ENCODE data around the gene RGS3. TPM values are rescaled to one million over a fixed set of nuclear protein-coding genes. Genes with fewer than 3 reads are reported as not detected.

RGS3 gene
- total RNA-seq, 1 donor from 2014 or later, result 29.9 TPM

DNA sequence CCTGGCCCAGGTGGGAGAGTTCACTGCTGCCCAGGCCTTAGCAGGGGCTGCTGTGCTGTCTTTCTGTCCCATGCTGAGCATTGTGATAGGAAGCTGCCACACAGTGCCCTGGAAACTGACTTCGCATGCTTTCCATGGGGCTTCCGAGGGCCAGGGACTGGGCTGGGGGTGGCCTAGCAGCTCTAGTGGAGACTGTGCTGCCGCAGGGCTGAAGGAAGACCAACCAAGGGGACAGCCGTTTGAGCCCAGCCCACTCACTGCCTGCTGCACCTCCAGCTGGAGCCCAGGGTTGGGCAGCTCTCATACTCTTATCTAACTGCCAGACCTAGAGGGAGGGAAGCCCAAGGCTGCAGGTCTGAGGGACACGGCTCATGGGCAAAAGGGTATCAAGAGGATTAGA lies 79.2 kb downstream of the RGS3 start:
- Mint-ChIP-seq H3K4me1 (ENCODE audit: unreplicated experiment) (peaks cover 51% of the 10 kb centered on the region), H3K27me3 (peaks cover 4% of the 10 kb centered on the region), H3K36me3 (no peaks in the 10 kb centered on the region), H3K9me3 (no peaks in the 10 kb centered on the region), H3K27ac (no peak overlapping the region), H3K4me3 (no peak overlapping the region)
- TF ChIP-seq, protein P1, sequence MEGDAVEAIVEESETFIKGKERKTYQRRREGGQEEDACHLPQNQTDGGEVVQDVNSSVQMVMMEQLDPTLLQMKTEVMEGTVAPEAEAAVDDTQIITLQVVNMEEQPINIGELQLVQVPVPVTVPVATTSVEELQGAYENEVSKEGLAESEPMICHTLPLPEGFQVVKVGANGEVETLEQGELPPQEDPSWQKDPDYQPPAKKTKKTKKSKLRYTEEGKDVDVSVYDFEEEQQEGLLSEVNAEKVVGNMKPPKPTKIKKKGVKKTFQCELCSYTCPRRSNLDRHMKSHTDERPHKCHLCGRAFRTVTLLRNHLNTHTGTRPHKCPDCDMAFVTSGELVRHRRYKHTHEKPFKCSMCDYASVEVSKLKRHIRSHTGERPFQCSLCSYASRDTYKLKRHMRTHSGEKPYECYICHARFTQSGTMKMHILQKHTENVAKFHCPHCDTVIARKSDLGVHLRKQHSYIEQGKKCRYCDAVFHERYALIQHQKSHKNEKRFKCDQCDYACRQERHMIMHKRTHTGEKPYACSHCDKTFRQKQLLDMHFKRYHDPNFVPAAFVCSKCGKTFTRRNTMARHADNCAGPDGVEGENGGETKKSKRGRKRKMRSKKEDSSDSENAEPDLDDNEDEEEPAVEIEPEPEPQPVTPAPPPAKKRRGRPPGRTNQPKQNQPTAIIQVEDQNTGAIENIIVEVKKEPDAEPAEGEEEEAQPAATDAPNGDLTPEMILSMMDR (conservative IDR thresholded peaks at IDR 0.05), result no peak
- no peak for DNase-seq (ENCODE audit: extremely low spot score, unreplicated experiment)

DNA sequence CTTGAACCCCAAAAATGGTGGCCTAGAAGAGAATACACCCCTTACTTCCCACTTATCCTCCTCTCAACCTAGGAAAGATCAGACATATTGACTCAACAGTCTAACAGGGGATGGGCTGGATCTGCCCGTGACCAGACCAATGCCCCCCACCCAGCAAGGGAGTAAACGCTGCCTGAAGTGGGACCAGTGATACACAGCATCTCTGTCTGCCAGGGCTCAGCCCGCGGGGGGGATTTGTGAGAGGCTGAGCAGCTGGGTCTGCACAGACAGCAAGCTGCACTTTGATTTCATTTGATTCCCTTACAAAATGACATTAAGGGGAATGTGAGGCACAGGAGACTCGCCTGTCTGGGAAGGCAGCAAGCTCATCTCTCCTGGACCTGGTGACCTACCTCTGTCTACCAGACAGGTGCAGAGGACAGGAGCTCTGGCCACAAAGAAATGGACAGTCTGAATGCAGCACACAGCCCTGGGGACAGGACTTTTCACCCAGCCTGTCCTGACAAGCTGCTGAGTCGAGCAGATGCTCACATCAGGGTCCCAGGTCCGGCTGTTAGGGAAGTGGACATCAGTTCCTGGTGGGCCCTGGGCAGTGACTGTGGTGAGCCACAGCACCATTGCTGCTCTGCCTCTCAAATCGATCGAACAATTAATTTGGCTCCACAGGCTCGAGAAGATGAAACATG lies 79.9 kb downstream of the RGS3 start:
- H3K36me3 Mint-ChIP-seq, result no peaks in the 10 kb centered on the region
- TF ChIP-seq, protein P1 (conservative IDR thresholded peaks at IDR 0.05), result no peak
- no peak overlapping the region for H3K27ac Mint-ChIP-seq
- peaks cover 4% of the 10 kb centered on the region for H3K27me3 Mint-ChIP-seq
- no peak for DNase-seq (ENCODE audit: extremely low spot score, unreplicated experiment)
- H3K4me1 Mint-ChIP-seq (ENCODE audit: unreplicated experiment), result peaks cover 58% of the 10 kb centered on the region
- peak overlapping the region; percentile 9 for H3K4me3 Mint-ChIP-seq
- no peaks in the 10 kb centered on the region for H3K9me3 Mint-ChIP-seq

DNA sequence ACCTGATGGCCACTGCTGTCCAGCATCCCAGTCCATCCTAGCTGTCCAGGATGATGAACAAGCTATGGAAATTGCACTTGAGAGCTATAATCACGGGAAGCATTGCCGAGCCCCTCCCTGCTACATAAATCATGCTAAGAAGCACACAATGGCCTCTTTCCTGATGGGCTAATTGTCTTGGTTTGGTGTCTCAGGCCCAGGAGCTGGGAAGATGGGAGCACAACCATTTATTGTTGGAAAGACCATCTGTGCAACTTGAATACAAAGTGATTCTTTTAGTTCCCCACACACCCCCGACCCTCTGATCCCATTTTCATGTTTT lies 80.4 kb downstream of the RGS3 start:
- H3K9me3 Mint-ChIP-seq, result no peaks in the 10 kb centered on the region
- H3K4me3 Mint-ChIP-seq, result peak overlapping the region; percentile 9
- H3K27me3 Mint-ChIP-seq, result peaks cover 4% of the 10 kb centered on the region
- peaks cover 59% of the 10 kb centered on the region for H3K4me1 Mint-ChIP-seq (ENCODE audit: unreplicated experiment)
- TF ChIP-seq, protein P1 (conservative IDR thresholded peaks at IDR 0.05), result no peak
- H3K36me3 Mint-ChIP-seq, result no peaks in the 10 kb centered on the region
- H3K27ac Mint-ChIP-seq, result no peak overlapping the region
- no peak for DNase-seq (ENCODE audit: extremely low spot score, unreplicated experiment)

DNA sequence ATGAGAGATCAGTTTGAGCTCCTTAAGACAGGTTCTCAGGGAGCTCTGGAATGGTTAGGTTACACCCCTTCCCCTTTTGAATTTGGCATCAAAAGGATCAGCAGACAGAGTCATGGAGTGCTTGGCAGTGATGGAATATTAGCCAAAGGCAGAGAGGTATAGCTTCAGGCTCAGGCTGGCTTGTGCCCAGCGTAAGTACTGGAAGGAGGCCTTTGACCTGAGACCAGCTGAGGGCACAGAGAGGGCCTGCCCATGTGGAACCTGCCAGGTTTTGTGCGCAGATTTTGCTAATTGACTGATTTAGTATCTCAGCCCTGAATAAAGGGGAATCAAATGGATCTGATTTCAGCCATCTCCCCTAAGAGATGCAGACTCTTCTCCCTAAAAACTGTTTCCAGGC lies 81.5 kb downstream of the RGS3 start:
- H3K27me3 Mint-ChIP-seq, result peaks cover 4% of the 10 kb centered on the region
- H3K4me1 Mint-ChIP-seq (ENCODE audit: unreplicated experiment), result peaks cover 67% of the 10 kb centered on the region
- no peak for DNase-seq (ENCODE audit: extremely low spot score, unreplicated experiment)
- H3K9me3 Mint-ChIP-seq, result no peaks in the 10 kb centered on the region
- no peak overlapping the region for H3K4me3 Mint-ChIP-seq
- TF ChIP-seq, protein P1 (conservative IDR thresholded peaks at IDR 0.05), result no peak
- no peak overlapping the region for H3K27ac Mint-ChIP-seq
- no peaks in the 10 kb centered on the region for H3K36me3 Mint-ChIP-seq

DNA sequence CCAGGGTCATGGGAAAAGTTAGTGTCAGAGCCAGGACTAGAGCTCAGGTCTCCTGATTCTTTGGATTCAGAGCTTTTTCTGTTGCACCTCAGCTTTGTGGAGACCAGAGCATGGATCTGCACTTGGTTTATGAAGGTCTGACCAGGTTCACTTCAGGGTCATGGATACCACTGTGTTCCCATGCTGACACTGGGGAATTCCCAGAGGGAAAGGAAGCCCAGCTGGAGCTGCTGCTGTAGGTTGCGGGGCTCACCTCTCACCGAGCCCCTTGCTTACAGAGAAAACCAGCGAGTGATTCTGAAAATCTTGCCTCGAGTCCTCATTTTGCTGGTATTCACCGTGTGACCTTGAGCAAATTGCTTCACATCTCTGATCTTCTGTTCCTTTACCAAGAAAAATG lies 83.0 kb downstream of the RGS3 start:
- Mint-ChIP-seq H3K4me1 (ENCODE audit: unreplicated experiment) (peaks cover 58% of the 10 kb centered on the region), H3K4me3 (no peak overlapping the region), H3K9me3 (no peaks in the 10 kb centered on the region), H3K27me3 (peaks cover 4% of the 10 kb centered on the region), H3K36me3 (no peaks in the 10 kb centered on the region), H3K27ac (no peak overlapping the region)
- DNase-seq (ENCODE audit: extremely low spot score, unreplicated experiment), result no peak
- TF ChIP-seq, protein P1 (conservative IDR thresholded peaks at IDR 0.05), result no peak

DNA sequence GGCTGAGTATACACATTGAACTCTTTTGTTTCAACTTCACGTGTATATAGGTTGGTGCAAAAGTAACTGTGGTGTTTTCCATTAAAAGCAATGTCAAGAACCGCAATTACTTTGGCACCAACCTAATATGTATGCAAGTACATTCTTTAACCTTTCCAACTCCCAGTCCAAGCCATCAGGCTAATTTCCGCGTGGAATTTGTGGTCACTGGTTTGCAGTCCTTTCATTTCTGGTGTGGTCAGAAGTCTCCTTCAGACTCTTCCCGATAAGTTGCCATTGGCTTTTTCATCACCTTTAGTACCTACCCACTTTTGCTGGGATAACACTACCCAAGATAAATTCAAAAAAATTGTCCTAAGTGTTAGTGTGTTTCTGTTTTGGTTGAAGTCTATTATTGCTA lies 84.0 kb downstream of the RGS3 start:
- no peak for DNase-seq (ENCODE audit: extremely low spot score, unreplicated experiment)
- Mint-ChIP-seq H3K36me3 (no peaks in the 10 kb centered on the region), H3K27ac (no peak overlapping the region), H3K27me3 (peaks cover 4% of the 10 kb centered on the region), H3K9me3 (no peaks in the 10 kb centered on the region), H3K4me1 (ENCODE audit: unreplicated experiment) (peaks cover 51% of the 10 kb centered on the region), H3K4me3 (no peak overlapping the region)
- TF ChIP-seq, protein P1 (conservative IDR thresholded peaks at IDR 0.05), result no peak
